ENCODE measurements around the gene UMODL1. TPM values are rescaled to one million over a fixed set of nuclear protein-coding genes. Genes with fewer than 3 reads are reported as not detected.

UMODL1 gene
- total RNA-seq, 2 experiments from 2014 or later = not detected

GRCh38 chr21:42120101-42120902 is 49.2 kb downstream of the UMODL1 start:
- Mint-ChIP-seq H3K27ac (no peak overlapping the region), H3K4me1 (ENCODE audit: low read depth) (peaks cover 27% of the 10 kb centered on the region), H3K4me3 (no peak overlapping the region), H3K9me3 (no peaks in the 10 kb centered on the region), H3K27me3 (peaks cover 68% of the 10 kb centered on the region), H3K36me3 (ENCODE audit: low read depth) (no peaks in the 10 kb centered on the region)
- DNase-seq (no peak), ATAC-seq (no peak)
- TF ChIP-seq, protein P1, sequence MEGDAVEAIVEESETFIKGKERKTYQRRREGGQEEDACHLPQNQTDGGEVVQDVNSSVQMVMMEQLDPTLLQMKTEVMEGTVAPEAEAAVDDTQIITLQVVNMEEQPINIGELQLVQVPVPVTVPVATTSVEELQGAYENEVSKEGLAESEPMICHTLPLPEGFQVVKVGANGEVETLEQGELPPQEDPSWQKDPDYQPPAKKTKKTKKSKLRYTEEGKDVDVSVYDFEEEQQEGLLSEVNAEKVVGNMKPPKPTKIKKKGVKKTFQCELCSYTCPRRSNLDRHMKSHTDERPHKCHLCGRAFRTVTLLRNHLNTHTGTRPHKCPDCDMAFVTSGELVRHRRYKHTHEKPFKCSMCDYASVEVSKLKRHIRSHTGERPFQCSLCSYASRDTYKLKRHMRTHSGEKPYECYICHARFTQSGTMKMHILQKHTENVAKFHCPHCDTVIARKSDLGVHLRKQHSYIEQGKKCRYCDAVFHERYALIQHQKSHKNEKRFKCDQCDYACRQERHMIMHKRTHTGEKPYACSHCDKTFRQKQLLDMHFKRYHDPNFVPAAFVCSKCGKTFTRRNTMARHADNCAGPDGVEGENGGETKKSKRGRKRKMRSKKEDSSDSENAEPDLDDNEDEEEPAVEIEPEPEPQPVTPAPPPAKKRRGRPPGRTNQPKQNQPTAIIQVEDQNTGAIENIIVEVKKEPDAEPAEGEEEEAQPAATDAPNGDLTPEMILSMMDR (IDR thresholded peaks at IDR 0.05) = no peak
- ChIA-PET CTCF (interaction anchor here (1.2 to 7.6 kb wide), 6 partner anchors 14 to 303 kb away, joined by 3 to 76 read pairs (median 4); no protein-coding TSS in a partner anchor), POLR2A (interaction anchor here (0.6 to 1.5 kb wide), 2 partner anchors 84 to 240 kb away, joined by 3 to 4 read pairs; no protein-coding TSS in a partner anchor)
- intact Hi-C loops (cut with micrococcal nuclease) = no loop called here

DNA sequence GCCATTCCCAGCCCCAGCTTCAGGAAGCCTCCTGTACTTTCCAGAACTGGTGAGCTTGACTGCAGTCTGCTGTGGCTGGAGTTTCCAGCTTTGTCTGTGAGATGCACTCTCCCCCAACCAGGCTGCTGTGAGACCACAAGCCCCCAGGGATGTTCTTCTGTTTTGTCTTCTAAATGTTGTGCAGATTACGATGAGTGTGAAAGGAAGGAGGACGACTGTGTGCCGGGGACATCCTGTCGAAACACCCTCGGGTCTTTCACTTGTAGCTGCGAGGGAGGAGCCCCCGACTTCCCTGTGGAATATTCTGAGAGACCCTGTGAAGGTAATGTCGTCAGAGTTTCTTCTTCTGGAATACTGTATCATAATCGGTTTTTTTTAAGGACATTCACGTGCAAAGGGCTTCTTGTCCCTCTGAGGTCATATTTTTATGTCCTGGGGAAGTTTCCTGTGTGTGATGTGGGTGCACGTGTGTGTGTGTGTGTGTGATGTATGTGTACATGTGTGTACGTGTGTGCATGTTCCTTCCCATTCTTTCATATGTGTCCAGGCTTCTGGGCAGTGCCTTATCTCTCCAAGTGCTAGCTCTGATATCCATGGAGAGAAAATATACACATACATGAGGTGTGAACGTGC is 49.9 kb downstream of the UMODL1 start:
- peaks cover 32% of the 10 kb centered on the region for H3K4me1 Mint-ChIP-seq (ENCODE audit: low read depth)
- intact Hi-C loops (cut with micrococcal nuclease) = no loop called here
- H3K27ac Mint-ChIP-seq = no peak overlapping the region
- TF ChIP-seq, protein P1 (IDR thresholded peaks at IDR 0.05) = no peak
- POLR2A ChIA-PET = interaction anchor here (1.5 kb wide), 1 partner anchor 241 kb away, joined by 3 read pairs; no protein-coding TSS in a partner anchor
- H3K36me3 Mint-ChIP-seq (ENCODE audit: low read depth) = no peaks in the 10 kb centered on the region
- CTCF ChIA-PET = interaction anchor here (1.2 to 7.6 kb wide), 6 partner anchors 15 to 304 kb away, joined by 3 to 76 read pairs (median 4); no protein-coding TSS in a partner anchor
- DNase-seq = no peak
- no peak for ATAC-seq
- no peaks in the 10 kb centered on the region for H3K9me3 Mint-ChIP-seq
- H3K27me3 Mint-ChIP-seq = peaks cover 70% of the 10 kb centered on the region
- H3K4me3 Mint-ChIP-seq = no peak overlapping the region

GRCh38 chr21:42121794-42122193 is 50.7 kb downstream of the UMODL1 start:
- Mint-ChIP-seq H3K4me3 (no peak overlapping the region), H3K27ac (no peak overlapping the region), H3K4me1 (ENCODE audit: low read depth) (peaks cover 32% of the 10 kb centered on the region), H3K9me3 (no peaks in the 10 kb centered on the region), H3K27me3 (peaks cover 73% of the 10 kb centered on the region), H3K36me3 (ENCODE audit: low read depth) (no peaks in the 10 kb centered on the region)
- ChIA-PET CTCF (interaction anchor here (0.9 to 7.6 kb wide), 3 partner anchors 15 to 43 kb away, joined by 3 to 76 read pairs (median 3); no protein-coding TSS in a partner anchor), POLR2A (interaction anchor here (1.5 kb wide), 1 partner anchor 242 kb away, joined by 3 read pairs; no protein-coding TSS in a partner anchor)
- TF ChIP-seq, protein P1 (IDR thresholded peaks at IDR 0.05) = no peak
- DNase-seq (no peak), ATAC-seq (no peak)
- intact Hi-C loops (cut with micrococcal nuclease) = no loop called here

GRCh38 chr21:42122398-42122797 is 51.3 kb downstream of the UMODL1 start:
- ChIA-PET POLR2A (no interaction called here), CTCF (interaction anchor here (0.9 to 7.6 kb wide), 2 partner anchors 16 to 28 kb away, joined by 3 to 76 read pairs; no protein-coding TSS in a partner anchor)
- no peak for DNase-seq
- Mint-ChIP-seq H3K4me3 (no peak overlapping the region), H3K36me3 (ENCODE audit: low read depth) (no peaks in the 10 kb centered on the region), H3K9me3 (no peaks in the 10 kb centered on the region), H3K27me3 (peaks cover 70% of the 10 kb centered on the region), H3K4me1 (ENCODE audit: low read depth) (peaks cover 27% of the 10 kb centered on the region), H3K27ac (no peak overlapping the region)
- TF ChIP-seq, protein P1 (IDR thresholded peaks at IDR 0.05) = no peak
- ATAC-seq = no peak
- intact Hi-C loops (cut with micrococcal nuclease) = no loop called here

Measured in activated CD8-positive, alpha-beta T cell treated with anti-CD3 and anti-CD28 coated beads for 36 hours (primary cell).